WTC11 (cell line): Measurements from ENCODE around the gene GOLGA6L1. TPM values are rescaled to one million over a fixed set of nuclear protein-coding genes. Genes with fewer than 3 reads are reported as not detected.

Experiments
- ATAC-seq: fragments of 200-7000 bp; cut with Tn5 transposase; 2 replicates; pipeline ENCODE4 v1.10.0; 2021; ENCODE audit warnings: mild to moderate bottlenecking, moderate library complexity
- CTCF ChIA-PET: fragments of 300-600 bp; sonication (Branson Sonifier 250); formaldehyde crosslinking; loops from one replicate; lab custom pipeline; 2021; ENCODE audit warnings: antibody characterized with exemption; lab: Charles Lee
- POLR2A ChIA-PET: fragments of 350-600 bp; sonication (Branson Sonifier 250); formaldehyde crosslinking; loops from one replicate; lab custom pipeline; 2021; ENCODE audit warnings: antibody characterized with exemption; lab: Charles Lee
- DNase-seq: peaks from one replicate; pipeline ENCODE4 v3.0.0; 2021; ENCODE audit warnings: low spot score
- H3K27ac Mint-ChIP-seq: 2 replicates; pipeline ENCODE4 v1.8.0; 2021; ENCODE audit warnings: mixed read lengths
- H3K27me3 Mint-ChIP-seq: 2 replicates; pipeline ENCODE4 v1.8.0; 2021; ENCODE audit warnings: low read depth, mild to moderate bottlenecking, moderate library complexity, mixed read lengths
- H3K36me3 Mint-ChIP-seq: 2 replicates; pipeline ENCODE4 v1.8.0; 2021; ENCODE audit warnings: mixed read lengths
- H3K4me1 Mint-ChIP-seq: 2 replicates; pipeline ENCODE4 v1.8.0; 2022; ENCODE audit warnings: mixed read lengths
- H3K4me3 Mint-ChIP-seq: 2 replicates; pipeline ENCODE4 v1.8.0; 2021; ENCODE audit warnings: mild to moderate bottlenecking, moderate library complexity, mixed read lengths
- H3K9me3 Mint-ChIP-seq: 2 replicates; pipeline ENCODE4 v1.8.0; 2021; ENCODE audit warnings: mixed read lengths
- ATF2 ChIP-seq: sonication (generic); formaldehyde crosslinking; IDR thresholded peaks from 2 replicates; pipeline ENCODE4 v1.8.1; 2022; ENCODE audit warnings: low read depth, missing genetic modification reagents, borderline replicate concordance
- CBFB ChIP-seq: sonication (generic); formaldehyde crosslinking; IDR thresholded peaks from 2 replicates; pipeline ENCODE4 v1.8.1; 2022; ENCODE audit warnings: mild to moderate bottlenecking, low read depth, missing genetic modification reagents
- CREB1 ChIP-seq: sonication (generic); formaldehyde crosslinking; IDR thresholded peaks from 2 replicates; pipeline ENCODE4 v1.8.0; 2023; ENCODE audit warnings: mild to moderate bottlenecking, missing genetic modification reagents
- E2F4 ChIP-seq: sonication (generic); formaldehyde crosslinking; IDR thresholded peaks from 2 replicates; pipeline ENCODE4 v1.8.1; 2022; ENCODE audit warnings: low read depth, mild to moderate bottlenecking, moderate library complexity, missing genetic modification reagents, borderline replicate concordance
- ESRRA ChIP-seq: sonication (generic); formaldehyde crosslinking; IDR thresholded peaks from 2 replicates; pipeline ENCODE4 v1.8.1; 2022; ENCODE audit warnings: mild to moderate bottlenecking, missing genetic modification reagents, borderline replicate concordance
- HMGA2 ChIP-seq: fragments of 250-450 bp; sonication (Bioruptor Pico); IDR thresholded peaks from 2 replicates; pipeline ENCODE4 v1.4.0; 2021; ENCODE audit warnings: mild to moderate bottlenecking, moderate library complexity
- KAT7 ChIP-seq: sonication (generic); formaldehyde crosslinking; IDR thresholded peaks from 2 replicates; pipeline ENCODE4 v1.8.1; 2023; ENCODE audit warnings: missing genetic modification reagents, mild to moderate bottlenecking, borderline replicate concordance
- SOX15 ChIP-seq: fragments of 250-450 bp; sonication (Bioruptor Pico); IDR thresholded peaks from 2 replicates; pipeline ENCODE4 v1.9.0; 2021; ENCODE audit warnings: mild to moderate bottlenecking
- TCF7 ChIP-seq: sonication (generic); formaldehyde crosslinking; IDR thresholded peaks from 2 replicates; pipeline ENCODE4 v1.8.0; 2022; ENCODE audit warnings: mild to moderate bottlenecking, low read depth, missing genetic modification reagents, moderate library complexity
- TEAD1 ChIP-seq: sonication (generic); formaldehyde crosslinking; IDR thresholded peaks from 2 replicates; pipeline ENCODE4 v1.8.0; 2022; ENCODE audit warnings: mild to moderate bottlenecking, missing genetic modification reagents
- ZNF263 ChIP-seq: sonication (generic); formaldehyde crosslinking; IDR thresholded peaks from 2 replicates; pipeline ENCODE4 v1.8.1; 2022; ENCODE audit warnings: low read depth, mild to moderate bottlenecking, moderate library complexity, missing genetic modification reagents
- ZNF281 ChIP-seq: sonication (generic); formaldehyde crosslinking; IDR thresholded peaks from 2 replicates; pipeline ENCODE4 v1.8.0; 2023; ENCODE audit warnings: mild to moderate bottlenecking, missing genetic modification reagents
- ZNF425 ChIP-seq: fragments of 250-450 bp; sonication (Bioruptor Pico); conservative IDR thresholded peaks from 2 replicates; pipeline ENCODE4 v1.9.0; 2021; ENCODE audit warnings: mild to moderate bottlenecking
- total RNA-seq: library from RNA; stranded (reverse); gene quantifications from 3 replicates; pipeline ENCODE4 v1.2.3, GENCODE V29; 2021

The GOLGA6L1 gene
- total RNA-seq, 1 experiment from 2014 or later: not detected

- H3K27ac Mint-ChIP-seq: no peak overlapping the region
- H3K4me3 Mint-ChIP-seq: no peak overlapping the region
- ATAC-seq (no peak), DNase-seq (no peak)
- CTCF ChIA-PET: interaction anchor here (0.8 kb wide), 1 partner anchor 44 kb away, joined by 3 read pairs; no protein-coding TSS in a partner anchor
- no peaks in the 10 kb centered on the region for H3K27me3 Mint-ChIP-seq
- no peaks in the 10 kb centered on the region for H3K4me1 Mint-ChIP-seq
- POLR2A ChIA-PET: no interaction called here
- H3K36me3 Mint-ChIP-seq: no peaks in the 10 kb centered on the region
- H3K9me3 Mint-ChIP-seq: peaks cover 3% of the 10 kb centered on the region; the same call in 1 of the 2 replicates
- TF ChIP-seq ZNF281 (CRISPR knock-in tag) (no peak), ESRRA (CRISPR knock-in tag) (no peak), SOX15 (CRISPR knock-in tag) (no peak), CBFB (CRISPR knock-in tag) (no peak), HMGA2 (CRISPR knock-in tag) (no peak), TEAD1 (CRISPR knock-in tag) (no peak), TCF7 (CRISPR knock-in tag) (no peak), ATF2 (CRISPR knock-in tag) (no peak), ZNF425 (no peak), ZNF263 (CRISPR knock-in tag) (no peak), E2F4 (CRISPR knock-in tag) (no peak), CREB1 (CRISPR knock-in tag) (no peak), KAT7 (no peak)
- TF ChIP-seq, all 79 proteins: peak for 0
These were observed 56.9 kb downstream of the GOLGA6L1 start for GRCh38 chr15:23079766-23080165.

Other genes starting within 250 kb of the GOLGA6L1 start
- 79.2 to 85.7 TPM (median 80.0 TPM) in 3 replicates for gene CYFIP1, start 156.5 kb downstream of the GOLGA6L1 start, total RNA-seq
- gene TUBGCP5, start 97.3 kb downstream of the GOLGA6L1 start, total RNA-seq: 17.1 to 20.5 TPM (median 18.8 TPM) in 3 replicates
- not detected in 3 replicates for gene GOLGA6L26, start 197.4 kb upstream of the GOLGA6L1 start, total RNA-seq
- 0.16 to 0.23 TPM (median 0.22 TPM) in 3 replicates for gene GOLGA8S, start 217.9 kb upstream of the GOLGA6L1 start, total RNA-seq